HL-60 (cell line): ENCODE measurements around the gene CENPP.

Source experiments
- DNase-seq, 2 experiments: peaks; one replicate each; pipeline ENCODE4 v3.0.0-alpha.2; 2010 to 2020; ENCODE audit warnings: low read depth in 1 of 2, low spot score in 1 of 2
- H3K27ac ChIP-seq: fragments of 250-450 bp; sonication (Bioruptor Pico); replicated peaks from 2 replicates; pipeline ENCODE4 v1.5.1; 2020; ENCODE audit warnings: mild to moderate bottlenecking, moderate library complexity
- H3K27me3 ChIP-seq: fragments of 250-450 bp; sonication (Bioruptor Pico); 2 replicates; pipeline ENCODE4 v1.5.1; 2021; ENCODE audit warnings: mild to moderate bottlenecking, moderate library complexity; ENCODE audit not compliant: insufficient read depth, poor library complexity, severe bottlenecking
- H3K4me3 ChIP-seq: replicated peaks from 2 replicates; pipeline ENCODE4 v1.5.1; 2011; ENCODE audit warnings: mild to moderate bottlenecking, control low read depth, low read length; ENCODE audit not compliant: insufficient read depth
- GABPA ChIP-seq: IDR thresholded peaks from 2 replicates; pipeline ENCODE4 v1.6.1; 2012; ENCODE audit warnings: low read depth
- POLR2AphosphoS5 ChIP-seq: IDR thresholded peaks from 2 replicates; pipeline ENCODE4 v1.6.1; 2012; ENCODE audit warnings: low read depth
- SPI1 ChIP-seq: IDR thresholded peaks from 2 replicates; pipeline ENCODE4 v1.6.1; 2012; ENCODE audit warnings: low read depth, mild to moderate bottlenecking, borderline replicate concordance
- TF ChIP-seq, protein P1 (sequence below): IDR thresholded peaks from one replicate; pipeline ENCODE4 v1.5.1; 2011; ENCODE audit warnings: low read length, control low read depth, inconsistent platforms; ENCODE audit not compliant: insufficient read depth
- TF ChIP-seq, protein P2 (sequence below): IDR thresholded peaks from 2 replicates; pipeline ENCODE4 v1.6.1; 2012; ENCODE audit warnings: low read depth; ENCODE audit not compliant: insufficient replicate concordance

CENPP gene

DNA sequence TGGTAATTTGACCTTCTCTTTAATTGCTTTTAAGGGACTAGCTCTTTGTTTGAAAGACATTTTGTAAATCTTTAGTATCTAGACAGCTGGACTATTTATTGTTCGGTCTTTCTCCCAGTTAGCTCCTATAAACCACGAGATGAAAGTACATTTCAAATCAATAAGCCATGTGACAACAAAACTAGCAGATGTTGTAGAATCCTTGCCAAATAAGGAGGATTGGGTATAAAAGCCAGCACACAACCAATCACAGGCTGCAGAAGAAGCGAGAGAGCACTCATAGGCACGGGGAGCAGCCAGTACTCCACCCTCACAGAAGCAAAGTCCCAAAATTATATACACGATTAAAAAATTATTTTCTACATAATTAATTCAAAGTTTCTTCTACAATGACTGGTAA lies 106.6 kb downstream of the CENPP start:
- Histone ChIP-seq H3K27ac (no peak overlapping the region), H3K27me3 (no peaks in the 10 kb centered on the region), H3K4me3 (no peak overlapping the region)
- TF ChIP-seq, protein P1, sequence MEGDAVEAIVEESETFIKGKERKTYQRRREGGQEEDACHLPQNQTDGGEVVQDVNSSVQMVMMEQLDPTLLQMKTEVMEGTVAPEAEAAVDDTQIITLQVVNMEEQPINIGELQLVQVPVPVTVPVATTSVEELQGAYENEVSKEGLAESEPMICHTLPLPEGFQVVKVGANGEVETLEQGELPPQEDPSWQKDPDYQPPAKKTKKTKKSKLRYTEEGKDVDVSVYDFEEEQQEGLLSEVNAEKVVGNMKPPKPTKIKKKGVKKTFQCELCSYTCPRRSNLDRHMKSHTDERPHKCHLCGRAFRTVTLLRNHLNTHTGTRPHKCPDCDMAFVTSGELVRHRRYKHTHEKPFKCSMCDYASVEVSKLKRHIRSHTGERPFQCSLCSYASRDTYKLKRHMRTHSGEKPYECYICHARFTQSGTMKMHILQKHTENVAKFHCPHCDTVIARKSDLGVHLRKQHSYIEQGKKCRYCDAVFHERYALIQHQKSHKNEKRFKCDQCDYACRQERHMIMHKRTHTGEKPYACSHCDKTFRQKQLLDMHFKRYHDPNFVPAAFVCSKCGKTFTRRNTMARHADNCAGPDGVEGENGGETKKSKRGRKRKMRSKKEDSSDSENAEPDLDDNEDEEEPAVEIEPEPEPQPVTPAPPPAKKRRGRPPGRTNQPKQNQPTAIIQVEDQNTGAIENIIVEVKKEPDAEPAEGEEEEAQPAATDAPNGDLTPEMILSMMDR = no peak
- TF ChIP-seq SPI1 = no peak
- no peak for TF ChIP-seq GABPA
- TF ChIP-seq, protein P2, sequence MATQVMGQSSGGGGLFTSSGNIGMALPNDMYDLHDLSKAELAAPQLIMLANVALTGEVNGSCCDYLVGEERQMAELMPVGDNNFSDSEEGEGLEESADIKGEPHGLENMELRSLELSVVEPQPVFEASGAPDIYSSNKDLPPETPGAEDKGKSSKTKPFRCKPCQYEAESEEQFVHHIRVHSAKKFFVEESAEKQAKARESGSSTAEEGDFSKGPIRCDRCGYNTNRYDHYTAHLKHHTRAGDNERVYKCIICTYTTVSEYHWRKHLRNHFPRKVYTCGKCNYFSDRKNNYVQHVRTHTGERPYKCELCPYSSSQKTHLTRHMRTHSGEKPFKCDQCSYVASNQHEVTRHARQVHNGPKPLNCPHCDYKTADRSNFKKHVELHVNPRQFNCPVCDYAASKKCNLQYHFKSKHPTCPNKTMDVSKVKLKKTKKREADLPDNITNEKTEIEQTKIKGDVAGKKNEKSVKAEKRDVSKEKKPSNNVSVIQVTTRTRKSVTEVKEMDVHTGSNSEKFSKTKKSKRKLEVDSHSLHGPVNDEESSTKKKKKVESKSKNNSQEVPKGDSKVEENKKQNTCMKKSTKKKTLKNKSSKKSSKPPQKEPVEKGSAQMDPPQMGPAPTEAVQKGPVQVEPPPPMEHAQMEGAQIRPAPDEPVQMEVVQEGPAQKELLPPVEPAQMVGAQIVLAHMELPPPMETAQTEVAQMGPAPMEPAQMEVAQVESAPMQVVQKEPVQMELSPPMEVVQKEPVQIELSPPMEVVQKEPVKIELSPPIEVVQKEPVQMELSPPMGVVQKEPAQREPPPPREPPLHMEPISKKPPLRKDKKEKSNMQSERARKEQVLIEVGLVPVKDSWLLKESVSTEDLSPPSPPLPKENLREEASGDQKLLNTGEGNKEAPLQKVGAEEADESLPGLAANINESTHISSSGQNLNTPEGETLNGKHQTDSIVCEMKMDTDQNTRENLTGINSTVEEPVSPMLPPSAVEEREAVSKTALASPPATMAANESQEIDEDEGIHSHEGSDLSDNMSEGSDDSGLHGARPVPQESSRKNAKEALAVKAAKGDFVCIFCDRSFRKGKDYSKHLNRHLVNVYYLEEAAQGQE = no peak
- no peak for TF ChIP-seq POLR2AphosphoS5
- DNase-seq = no peak

GRCh38 chr9:92432972-92433548 lies 107.3 kb downstream of the CENPP start:
- Histone ChIP-seq H3K27ac (no peak overlapping the region), H3K4me3 (no peak overlapping the region), H3K27me3 (no peaks in the 10 kb centered on the region)
- no peak for DNase-seq
- TF ChIP-seq, protein P1 = no peak
- TF ChIP-seq, protein P2 = no peak
- TF ChIP-seq POLR2AphosphoS5 = no peak
- TF ChIP-seq SPI1 = no peak
- no peak for TF ChIP-seq GABPA

- no peak for DNase-seq
- H3K4me3 ChIP-seq = no peak overlapping the region
- no peak overlapping the region for H3K27ac ChIP-seq
- H3K27me3 ChIP-seq = no peaks in the 10 kb centered on the region
- TF ChIP-seq SPI1 (no peak), POLR2AphosphoS5 (no peak), GABPA (no peak)
- TF ChIP-seq, protein P1 = no peak
- TF ChIP-seq, protein P2 = no peak
Observed at GRCh38 chr9:92435263-92435662, 109.5 kb downstream of the CENPP start.
